NCI-H460 (cell line): Measurements from ENCODE around the gene CTNNAL1. TPM values are rescaled to one million over a fixed set of nuclear protein-coding genes. Genes with fewer than 3 reads are reported as not detected.
"Not testable (repeated sequence)": the region's sequence is repeated elsewhere in the genome, so short reads cannot be mapped to it uniquely, and the experiment has no call there.

Source experiments
- DNase-seq: peaks from one replicate; pipeline ENCODE4 v3.0.0-alpha.2; 2016; ENCODE audit warnings: low read depth; ENCODE audit errors: extremely low read depth
- polyA plus RNA-seq: library from polyadenylated mRNA; depleted of rRNA; stranded (reverse); fragments of >200 nt; gene quantifications from 2 replicates; pipeline ENCODE4 v1.2.3, GENCODE V29; 2014; cell fraction: nucleus; rRNA removed
- total RNA-seq: library from RNA; depleted of rRNA; stranded (reverse); fragments of >200 nt; shearing (Covaris generic); gene quantifications from 2 replicates; pipeline ENCODE4 v1.2.3, GENCODE V29; 2014; rRNA removed

CTNNAL1 gene, protein sequence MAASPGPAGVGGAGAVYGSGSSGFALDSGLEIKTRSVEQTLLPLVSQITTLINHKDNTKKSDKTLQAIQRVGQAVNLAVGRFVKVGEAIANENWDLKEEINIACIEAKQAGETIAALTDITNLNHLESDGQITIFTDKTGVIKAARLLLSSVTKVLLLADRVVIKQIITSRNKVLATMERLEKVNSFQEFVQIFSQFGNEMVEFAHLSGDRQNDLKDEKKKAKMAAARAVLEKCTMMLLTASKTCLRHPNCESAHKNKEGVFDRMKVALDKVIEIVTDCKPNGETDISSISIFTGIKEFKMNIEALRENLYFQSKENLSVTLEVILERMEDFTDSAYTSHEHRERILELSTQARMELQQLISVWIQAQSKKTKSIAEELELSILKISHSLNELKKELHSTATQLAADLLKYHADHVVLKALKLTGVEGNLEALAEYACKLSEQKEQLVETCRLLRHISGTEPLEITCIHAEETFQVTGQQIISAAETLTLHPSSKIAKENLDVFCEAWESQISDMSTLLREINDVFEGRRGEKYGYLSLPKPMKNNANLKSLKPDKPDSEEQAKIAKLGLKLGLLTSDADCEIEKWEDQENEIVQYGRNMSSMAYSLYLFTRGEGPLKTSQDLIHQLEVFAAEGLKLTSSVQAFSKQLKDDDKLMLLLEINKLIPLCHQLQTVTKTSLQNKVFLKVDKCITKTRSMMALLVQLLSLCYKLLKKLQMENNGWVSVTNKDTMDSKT
- 309 and 319 TPM in 2 replicates for total RNA-seq
- polyA plus RNA-seq = 211 and 213 TPM in 2 replicates

DNA sequence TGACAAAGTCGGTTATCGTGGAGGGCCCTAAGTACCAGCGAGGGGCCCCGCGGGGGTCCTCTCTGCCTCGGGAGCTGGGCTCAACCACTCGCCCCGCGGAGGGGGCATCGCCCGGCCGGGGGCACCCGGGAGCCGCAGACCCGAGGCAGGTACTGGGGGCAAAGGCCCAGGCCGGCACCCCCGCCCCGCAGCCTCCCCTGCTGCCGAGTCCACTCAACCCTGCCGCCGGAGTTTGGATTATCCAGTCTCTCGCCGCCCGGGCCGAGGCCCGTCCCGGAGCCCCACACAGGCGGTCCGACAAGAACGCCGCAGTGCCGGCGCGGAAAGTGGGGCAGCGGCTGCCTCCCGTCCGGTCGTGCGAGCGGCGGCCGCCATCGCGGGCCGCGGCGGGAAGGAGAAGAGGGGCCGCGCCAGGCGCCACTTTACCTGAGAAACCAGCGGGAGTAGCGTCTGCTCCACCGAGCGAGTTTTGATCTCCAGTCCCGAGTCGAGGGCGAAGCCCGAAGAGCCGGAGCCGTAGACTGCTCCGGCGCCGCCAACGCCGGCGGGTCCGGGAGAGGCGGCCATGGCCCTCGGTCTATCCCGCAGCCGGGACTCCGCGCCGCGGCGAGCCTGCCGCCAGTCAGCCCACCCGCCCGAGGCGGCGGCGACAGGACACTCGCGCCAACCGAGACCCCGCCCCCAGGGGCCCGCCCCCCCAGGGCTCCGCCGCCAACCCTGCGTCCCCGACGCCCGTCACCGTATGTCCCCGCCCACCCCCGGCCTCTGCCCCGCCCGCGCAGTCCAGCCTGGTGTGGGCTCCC is at the start of gene CTNNAL1:
Gene CTNNAL1, minus strand, starts transcription at position 624 of the 803 bp plus-strand sequence. Its CDS starts 57 bp downstream, at position 567.
- DNase-seq = peak; percentile 85

DNA sequence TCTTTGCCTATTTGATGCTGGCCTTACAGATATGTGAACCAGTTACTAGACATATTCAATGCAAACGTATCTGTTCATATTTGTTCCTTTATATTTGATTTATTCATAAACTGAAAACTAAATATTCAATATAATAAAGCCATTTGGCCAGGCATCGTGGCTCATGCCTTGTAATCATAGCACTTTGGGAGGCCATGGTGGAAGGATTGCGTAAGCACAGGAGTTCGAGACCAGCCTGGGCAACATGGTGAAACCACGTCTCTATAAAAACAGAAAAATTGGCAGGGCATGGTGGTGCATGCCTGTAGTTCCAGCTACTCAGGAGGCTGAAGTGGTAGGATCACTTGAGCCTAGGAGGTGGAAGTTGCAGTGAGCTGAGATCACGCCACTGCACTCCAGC is 49.2 kb upstream of the CTNNAL1 start:
- DNase-seq = no peak

DNA sequence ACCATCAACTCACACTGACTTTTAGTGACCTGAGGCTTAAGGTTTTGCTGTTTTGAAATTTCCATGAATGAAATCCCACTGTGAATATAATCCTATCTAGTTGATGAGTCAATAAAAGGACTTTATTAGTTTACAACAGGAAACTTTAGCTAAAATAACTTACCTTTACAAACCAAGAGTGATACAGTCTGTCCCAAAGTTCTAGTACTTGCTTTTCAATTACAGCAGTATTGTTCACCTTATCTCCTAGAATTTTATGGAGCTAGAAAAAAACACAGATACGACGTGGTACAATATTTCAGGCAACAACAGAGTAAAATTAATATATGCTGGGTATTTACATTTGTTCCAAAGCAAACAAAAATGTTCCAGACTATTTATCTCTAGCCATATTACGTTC is 46.9 kb upstream of the CTNNAL1 start:
- no peak for DNase-seq

DNA sequence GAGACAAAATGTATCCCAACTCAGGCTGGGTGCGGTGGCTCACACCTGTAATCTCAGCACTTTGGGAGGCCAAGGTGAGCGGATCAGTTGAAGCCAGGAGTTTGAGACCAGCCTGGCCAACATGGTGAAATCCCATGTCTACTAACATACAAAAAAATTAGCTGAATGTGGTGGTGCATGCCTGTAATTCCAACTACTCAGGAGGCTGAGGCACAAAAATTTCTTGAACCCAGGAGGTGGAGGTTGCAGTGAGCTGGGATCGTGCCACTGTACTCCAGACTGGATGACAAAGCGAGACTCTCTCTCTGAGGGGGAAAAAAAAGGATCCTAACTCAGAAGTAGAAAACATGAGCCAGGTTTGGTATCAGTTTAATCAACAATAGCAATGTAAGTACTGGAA is 39.8 kb upstream of the CTNNAL1 start:
- not testable (repeated sequence) for DNase-seq

DNA sequence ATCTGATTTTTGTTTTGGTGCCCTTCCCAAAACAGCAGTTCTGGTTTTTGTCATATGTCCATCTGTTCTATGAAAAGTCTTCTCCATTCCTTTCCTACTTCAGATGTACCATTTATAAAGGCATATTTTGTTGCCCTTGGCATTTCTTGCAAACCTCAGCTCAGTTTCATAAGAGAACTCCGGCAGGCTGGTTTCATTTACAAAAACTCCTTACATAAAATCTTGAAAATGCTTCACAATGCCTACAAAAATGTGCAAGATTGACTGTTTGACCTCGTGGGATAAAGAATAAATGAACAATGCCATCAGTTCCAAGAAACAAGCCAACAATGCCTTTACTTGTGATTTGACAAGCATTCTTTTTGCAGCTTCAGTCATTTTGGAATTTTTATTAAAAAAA is 39.1 kb upstream of the CTNNAL1 start:
- no peak for DNase-seq

DNA sequence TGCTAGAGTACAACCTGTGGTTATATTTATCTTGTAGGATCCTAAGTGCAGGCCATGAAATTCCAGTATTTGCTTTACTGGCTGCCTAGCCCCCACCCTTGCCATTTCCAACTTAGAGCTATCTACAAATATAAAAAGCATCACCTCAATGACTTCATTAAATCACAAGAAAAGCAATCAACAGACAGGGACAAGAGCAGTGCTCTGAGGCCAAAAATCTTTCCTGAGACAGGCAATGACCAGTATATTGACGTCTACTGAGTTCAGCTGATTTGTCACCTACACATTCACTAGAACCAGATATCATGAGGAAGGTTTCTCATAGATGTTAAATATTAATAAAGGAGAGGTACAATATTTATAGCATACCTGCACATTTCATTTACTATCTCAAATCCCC is 38.4 kb upstream of the CTNNAL1 start:
- DNase-seq = no peak

DNA sequence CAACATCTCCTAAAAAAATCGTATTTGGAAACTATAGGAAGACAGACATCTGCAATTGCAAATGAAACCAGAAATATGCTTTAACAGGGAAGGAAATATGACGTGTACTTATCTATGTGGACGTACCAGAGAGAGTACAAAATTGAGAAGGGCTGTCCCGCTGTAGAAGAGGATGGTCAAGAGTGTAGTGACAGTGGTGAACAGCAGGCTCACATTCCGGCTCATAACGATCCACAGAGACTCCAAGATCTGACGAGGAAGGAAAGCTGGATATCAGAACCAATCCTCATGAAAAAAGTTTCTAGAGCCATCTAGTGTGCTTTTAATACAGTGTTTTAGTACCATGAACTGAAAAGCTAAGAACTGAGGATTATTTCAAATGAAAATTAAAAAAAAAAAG is 37.1 kb upstream of the CTNNAL1 start:
- no peak for DNase-seq

DNA sequence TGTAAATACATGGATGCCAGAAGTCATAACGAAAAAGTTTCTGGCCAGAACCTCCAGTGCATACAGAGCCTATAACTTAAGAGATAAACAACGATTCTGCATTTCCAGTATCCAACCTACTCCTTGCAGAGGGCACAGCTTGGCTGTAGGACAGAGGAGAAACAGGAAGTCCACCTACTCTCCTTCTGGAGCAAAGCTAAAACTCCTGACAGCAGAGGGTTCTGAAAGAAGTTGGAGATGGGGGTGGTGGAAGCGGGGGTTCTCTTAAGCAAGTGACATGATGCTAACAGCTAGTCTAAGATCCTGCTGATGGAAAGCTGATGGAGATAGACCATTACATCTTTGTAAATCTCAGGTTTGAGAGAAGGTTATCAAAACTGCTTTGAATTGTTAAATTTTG is 35.5 kb upstream of the CTNNAL1 start:
- no peak for DNase-seq

DNA sequence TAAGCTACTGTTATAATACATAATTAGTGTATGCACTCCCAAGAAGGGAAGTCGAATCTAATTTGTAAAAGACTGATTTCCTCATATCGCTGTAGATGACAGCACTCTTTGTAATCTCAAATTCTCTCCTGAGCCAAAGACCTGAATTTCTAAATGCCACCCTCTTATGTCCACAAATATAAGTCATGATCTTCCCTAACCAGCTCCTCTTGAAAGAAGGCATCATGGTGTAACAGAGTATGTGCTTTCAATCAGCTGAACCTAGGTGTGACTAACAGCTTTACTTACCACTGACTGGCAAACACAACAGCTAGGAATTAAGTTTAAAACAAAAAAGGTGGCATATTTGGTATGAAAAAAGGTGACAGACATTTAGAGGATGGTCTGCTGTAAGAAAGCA is 34.0 kb upstream of the CTNNAL1 start:
- DNase-seq = no peak

DNA sequence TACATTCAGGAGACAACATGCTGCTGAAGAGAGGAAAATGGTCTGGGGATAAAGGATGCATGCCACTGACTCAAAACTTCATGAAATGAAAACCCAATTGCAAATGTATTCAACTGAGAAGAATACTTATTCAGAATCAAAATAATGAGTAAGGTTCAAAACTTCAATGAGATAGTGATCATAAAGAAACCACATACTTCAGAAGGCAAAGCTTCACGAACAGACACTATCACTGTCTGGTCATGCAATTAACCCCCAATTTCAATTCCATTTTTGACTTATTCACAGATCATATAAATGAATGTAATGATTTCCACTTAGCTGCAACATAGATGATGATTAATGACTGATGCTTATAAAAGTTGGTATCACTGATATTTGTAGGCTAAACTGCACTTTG is 33.0 kb upstream of the CTNNAL1 start:
- no peak for DNase-seq

DNA sequence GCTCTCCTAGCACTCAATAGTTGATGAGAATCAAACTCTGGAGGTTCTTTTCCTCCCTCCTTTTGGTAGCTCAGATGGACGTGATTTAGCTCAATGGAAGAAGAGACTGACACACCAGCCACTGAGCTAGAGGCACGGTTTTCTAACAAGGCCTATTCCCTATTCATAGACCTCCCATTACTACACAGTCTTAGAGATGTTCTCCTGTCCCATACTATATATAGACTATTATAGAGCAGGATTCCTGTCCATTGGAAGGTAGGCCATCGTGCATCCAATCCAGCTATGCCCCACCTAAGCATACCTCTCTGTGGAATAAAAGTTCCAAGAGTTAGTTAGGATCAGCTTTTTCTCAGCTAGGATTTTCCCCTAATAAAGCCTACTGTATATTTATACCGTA is 30.3 kb upstream of the CTNNAL1 start:
- no peak for DNase-seq

DNA sequence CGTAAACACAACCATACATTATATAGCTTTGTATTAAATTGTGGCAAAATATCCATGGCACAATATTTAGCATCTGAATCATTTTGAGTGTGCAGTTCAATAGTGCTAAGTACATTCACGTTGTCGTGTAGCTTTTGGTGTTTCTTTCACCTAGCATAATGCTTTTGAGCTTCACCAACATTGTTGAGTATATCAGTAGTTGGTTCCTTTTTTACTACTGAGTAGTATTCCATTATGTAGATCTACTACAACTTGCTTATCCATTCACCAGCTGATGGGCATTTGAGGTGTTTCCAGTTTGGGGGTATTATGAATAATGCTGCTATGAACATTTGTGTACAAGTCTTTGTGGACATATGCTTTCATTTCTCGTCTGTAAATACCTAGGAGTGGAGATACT is 27.3 kb upstream of the CTNNAL1 start:
- DNase-seq = no peak

DNA sequence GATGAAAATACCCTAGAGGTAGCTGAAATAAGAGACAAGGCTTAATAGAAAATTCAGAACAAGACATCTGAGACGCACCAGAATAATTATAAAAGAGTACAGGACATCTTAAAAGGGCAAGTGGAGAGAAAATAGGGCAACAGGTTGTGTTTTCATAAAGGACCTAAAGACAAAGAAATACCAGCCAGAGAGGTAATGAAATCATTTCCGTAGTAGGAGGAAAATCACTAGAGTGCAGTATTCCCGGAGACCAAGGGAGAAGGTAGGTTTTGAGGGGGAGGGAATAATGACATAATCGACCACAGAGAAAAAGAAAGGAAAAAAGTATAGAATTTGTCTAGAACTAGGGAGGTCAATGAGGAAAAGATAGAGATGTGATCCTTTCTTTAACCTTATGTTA is 26.2 kb upstream of the CTNNAL1 start:
- no peak for DNase-seq

DNA sequence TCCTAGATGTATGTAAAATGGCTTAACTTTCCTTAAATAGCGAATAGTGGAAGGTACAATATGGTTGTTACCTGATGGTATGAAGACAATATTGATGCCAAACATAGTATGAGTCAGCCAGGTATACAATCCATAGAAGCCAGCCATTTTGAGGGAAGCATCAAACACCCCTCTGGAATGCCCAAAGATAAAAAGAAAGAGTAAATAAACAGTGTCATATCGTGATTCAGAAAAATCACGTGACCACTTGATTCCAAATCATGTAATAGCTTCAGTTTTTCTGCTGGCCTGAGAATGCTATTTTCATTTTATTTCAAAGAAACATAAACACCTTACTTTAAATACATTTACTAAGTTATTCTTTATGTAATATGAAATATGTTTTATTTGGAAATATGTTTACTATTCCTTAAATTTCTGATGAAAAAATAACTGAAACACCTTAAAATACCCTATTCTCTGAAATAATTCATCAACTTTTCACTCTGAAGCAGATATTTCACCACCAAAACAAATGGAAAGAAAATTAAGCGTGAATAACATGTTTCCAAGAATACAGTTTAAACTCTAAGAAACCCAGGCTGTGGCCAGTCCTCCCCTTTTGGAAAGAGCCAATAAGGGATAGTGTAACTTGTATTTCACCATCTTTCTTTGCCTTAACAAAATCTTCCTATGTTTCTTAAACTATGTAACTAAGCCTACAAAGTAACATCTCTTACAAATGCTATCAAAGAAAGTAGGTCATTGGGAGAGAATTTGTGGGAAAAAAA is 24.8 kb upstream of the CTNNAL1 start:
- DNase-seq = no peak

DNA sequence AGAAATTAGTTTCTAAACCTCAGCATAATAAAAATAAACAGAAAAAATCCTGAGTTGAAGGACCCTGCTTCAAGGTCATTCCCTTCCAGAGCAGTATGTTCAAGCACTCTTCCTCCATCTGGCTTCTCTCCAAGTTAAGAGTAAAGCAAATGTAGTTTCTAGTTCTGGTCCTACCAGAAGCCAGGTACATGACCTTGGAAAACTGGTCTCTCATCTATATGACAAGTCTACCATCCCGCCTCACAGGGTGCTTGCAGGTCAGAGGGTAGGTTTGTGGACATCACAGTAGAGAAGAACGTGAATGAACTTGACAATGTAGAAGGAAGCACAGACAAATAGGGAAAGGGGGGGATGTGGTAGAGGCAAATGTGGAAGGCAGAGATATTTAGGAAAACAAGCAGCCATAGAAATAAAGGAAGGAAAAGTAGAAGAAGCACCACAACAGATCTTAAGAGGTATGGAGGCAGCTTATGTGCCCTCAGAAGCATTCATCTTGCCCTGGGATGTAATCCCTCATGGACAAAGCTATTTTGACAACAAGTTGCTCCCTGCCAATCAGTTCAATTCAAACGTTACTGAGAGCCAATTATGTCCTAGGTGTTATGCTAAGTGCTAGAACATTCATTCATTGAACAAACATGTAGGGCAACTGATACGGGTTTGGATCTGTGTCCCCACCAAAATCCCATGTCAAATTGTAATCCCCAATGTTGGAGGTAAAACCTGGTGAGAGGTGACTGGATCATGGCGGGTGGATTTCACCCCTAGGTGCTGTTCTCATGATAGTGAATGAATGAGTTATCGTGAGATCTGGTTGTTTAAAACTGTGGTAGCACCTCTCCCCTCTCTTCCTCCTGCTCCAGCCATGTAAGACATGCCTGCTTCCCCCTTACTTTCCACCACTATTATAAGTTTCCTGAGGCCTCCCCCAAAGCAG is 23.7 kb upstream of the CTNNAL1 start:
- no peak for DNase-seq

DNA sequence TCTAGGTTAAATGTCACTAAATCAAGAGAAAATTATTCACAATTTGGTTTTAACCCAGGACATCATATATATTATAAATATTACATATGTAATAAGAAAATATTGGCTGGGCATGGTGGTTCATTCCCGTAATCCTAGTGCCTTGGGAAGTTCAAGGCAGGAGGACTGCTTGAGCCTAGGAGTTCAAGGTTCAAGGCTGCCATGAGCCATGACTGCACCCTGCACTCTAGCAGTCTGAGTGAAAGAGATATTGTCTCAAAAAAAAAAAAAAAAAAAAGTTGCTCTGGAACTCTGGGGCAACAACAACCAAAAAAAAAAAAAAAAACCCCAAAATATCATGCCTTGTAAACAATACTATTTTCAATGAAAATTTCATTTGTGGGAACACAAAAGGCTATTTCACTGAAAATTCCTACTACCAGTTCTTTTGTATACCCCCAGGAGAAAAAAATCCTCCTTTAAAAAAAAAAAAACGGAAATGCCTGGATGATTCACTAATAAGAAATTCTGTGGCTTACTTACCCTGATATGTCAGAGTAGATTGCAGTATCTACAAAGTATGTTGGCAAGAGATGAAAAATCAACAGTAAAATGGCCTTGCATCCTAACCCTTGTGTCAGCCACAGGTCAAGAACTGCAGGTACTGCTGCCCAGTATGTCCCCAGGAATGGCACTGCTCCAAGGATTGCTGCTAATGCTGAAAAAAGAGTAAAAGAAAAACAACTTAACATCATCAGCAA is 22.6 kb upstream of the CTNNAL1 start:
- DNase-seq = peak; percentile 79

DNA sequence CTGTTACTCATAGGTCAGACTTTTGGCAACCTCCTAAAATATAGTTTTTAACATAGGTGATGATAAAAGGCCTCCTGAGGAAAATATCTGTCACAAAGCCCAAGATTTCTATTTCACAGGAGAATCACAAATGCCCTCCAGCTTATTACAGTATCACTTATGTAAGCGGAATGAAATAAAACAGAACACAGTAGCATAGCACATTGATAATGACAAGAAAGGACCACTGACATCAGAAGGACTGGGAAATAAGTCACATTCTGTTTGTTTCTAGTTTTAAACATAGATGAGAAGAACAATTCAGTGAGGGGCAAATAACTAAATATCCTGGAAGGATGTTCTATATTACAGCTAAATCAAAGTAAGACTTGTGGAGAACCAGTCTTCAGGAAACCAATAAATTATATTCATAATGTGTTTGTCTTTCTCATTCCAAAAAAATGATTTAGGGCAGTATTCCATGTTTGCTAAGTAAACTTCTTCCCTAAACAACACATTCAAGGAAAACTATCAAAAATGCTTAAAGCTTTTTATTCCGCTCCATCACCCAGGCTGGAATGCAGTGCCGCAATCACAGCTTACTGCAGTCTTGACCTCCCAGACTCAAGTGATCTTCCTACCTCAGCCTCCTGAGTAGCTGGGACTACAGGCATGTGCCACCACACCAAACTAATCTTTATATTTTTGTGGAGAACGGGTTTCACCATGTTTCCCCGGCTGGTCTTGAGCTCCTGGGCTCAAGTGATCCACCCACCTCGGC is 20.8 kb upstream of the CTNNAL1 start:
- peak; percentile 91 for DNase-seq

DNA sequence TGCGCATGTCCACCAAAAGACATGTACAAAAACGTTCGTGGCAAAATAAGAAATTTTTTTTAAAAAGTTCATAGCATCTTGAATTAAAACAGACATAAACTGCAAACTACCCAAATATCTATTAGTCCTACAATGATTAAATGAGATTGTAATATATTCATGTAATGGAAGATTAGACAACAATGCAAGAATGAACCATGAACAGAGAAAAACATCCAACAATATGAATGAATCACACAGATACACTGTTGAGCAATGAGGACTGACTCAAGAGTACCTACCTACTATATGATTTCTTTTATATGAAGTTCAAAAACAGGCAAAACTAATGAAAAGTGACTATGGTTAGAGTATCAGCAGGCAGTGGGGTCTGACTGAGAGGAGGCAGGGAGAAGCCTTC is 17.9 kb upstream of the CTNNAL1 start:
- DNase-seq = no peak
